ENCODE measurements around the gene MCTP2.

DNA sequence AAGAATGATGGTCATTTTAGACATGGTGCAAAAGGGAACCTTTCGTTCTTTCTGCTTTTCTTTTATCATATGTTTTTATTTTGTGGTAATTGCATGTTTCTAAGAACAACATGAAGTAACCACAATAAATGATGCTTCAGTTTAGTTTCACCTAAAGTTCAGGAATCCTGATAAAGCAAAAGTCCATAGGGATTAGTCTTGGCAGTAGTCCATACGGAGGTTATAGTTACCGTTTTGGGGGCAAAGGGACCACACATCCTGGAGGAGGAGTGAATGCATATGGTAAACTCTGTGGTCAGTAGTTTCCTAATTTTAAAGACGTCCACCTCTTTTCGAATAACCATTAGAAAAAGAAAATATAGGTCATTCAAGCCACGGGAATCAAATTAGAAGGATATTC lies 141.5 kb downstream of the MCTP2 start:
- TF ChIP-seq, protein P1, sequence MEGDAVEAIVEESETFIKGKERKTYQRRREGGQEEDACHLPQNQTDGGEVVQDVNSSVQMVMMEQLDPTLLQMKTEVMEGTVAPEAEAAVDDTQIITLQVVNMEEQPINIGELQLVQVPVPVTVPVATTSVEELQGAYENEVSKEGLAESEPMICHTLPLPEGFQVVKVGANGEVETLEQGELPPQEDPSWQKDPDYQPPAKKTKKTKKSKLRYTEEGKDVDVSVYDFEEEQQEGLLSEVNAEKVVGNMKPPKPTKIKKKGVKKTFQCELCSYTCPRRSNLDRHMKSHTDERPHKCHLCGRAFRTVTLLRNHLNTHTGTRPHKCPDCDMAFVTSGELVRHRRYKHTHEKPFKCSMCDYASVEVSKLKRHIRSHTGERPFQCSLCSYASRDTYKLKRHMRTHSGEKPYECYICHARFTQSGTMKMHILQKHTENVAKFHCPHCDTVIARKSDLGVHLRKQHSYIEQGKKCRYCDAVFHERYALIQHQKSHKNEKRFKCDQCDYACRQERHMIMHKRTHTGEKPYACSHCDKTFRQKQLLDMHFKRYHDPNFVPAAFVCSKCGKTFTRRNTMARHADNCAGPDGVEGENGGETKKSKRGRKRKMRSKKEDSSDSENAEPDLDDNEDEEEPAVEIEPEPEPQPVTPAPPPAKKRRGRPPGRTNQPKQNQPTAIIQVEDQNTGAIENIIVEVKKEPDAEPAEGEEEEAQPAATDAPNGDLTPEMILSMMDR (IDR thresholded peaks at IDR 0.05; ENCODE audit: insufficient read depth, low read length, poor library complexity, severe bottlenecking), result no peak
- no peak for TF ChIP-seq EZH2phosphoT487 (conservative IDR thresholded peaks at IDR 0.05; ENCODE audit: low read length)
